Measurements from ENCODE around the gene TCEAL3.

- TF ChIP-seq CTCF (IDR thresholded peaks at IDR 0.05), result no peak
- no peak for TF ChIP-seq POLR2A (IDR thresholded peaks at IDR 0.05)
Measured at GRCh38 chrX:103586314-103586646, 21.5 kb upstream of the TCEAL3 start.
